Ovary (tissue), 3 donors: Measurements from ENCODE around the gene USH2A.

Source experiments
- EP300 ChIP-seq: sonication (generic); formaldehyde crosslinking; IDR thresholded peaks from one replicate; pipeline ENCODE4 v1.6.1; 2017; ENCODE audit warnings: antibody characterized with exemption
- POLR2A ChIP-seq: fragments of 450-650 bp; IDR thresholded peaks from one replicate; pipeline ENCODE4 v1.6.1; 2017; ENCODE audit warnings: antibody characterized with exemption, mild to moderate bottlenecking, moderate library complexity
- TF ChIP-seq, protein P1 (sequence below), 3 donors: fragments of 450-650 bp in 2 of 3; fragments of 200-600 bp in 1 of 3; IDR thresholded peaks; one replicate each; pipeline versions ENCODE4 v1.5.1 to v1.8.0; 2016 to 2022; ENCODE audit warnings: antibody characterized with exemption in 3 of 3, mild to moderate bottlenecking in 1 of 3
- donor health status: DM: no; HTN: no; CAD: no.

GRCh38 chr1:216425577-216425976 lies 2.3 kb upstream of the USH2A start:
- TF ChIP-seq, protein P1, sequence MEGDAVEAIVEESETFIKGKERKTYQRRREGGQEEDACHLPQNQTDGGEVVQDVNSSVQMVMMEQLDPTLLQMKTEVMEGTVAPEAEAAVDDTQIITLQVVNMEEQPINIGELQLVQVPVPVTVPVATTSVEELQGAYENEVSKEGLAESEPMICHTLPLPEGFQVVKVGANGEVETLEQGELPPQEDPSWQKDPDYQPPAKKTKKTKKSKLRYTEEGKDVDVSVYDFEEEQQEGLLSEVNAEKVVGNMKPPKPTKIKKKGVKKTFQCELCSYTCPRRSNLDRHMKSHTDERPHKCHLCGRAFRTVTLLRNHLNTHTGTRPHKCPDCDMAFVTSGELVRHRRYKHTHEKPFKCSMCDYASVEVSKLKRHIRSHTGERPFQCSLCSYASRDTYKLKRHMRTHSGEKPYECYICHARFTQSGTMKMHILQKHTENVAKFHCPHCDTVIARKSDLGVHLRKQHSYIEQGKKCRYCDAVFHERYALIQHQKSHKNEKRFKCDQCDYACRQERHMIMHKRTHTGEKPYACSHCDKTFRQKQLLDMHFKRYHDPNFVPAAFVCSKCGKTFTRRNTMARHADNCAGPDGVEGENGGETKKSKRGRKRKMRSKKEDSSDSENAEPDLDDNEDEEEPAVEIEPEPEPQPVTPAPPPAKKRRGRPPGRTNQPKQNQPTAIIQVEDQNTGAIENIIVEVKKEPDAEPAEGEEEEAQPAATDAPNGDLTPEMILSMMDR (IDR thresholded peaks at IDR 0.05): no peak
- no peak for TF ChIP-seq EP300
- no peak for TF ChIP-seq POLR2A
